H9 (cell line): ENCODE data around the gene CROCC2. TPM values are rescaled to one million over a fixed set of nuclear protein-coding genes. Genes with fewer than 3 reads are reported as not detected.

ENCODE experiments used
- DNase-seq: peaks from one replicate; pipeline ENCODE4 v3.0.0-alpha.2; 2017
- H2AFZ ChIP-seq: one replicate; pipeline ENCODE4 v1.6.1; 2013; ENCODE audit warnings: mild to moderate bottlenecking, low read length, control low read depth, moderate library complexity
- H2AK5ac ChIP-seq: 2 replicates; pipeline ENCODE4 v1.6.1; 2013; ENCODE audit warnings: low read length, control low read depth, mixed read lengths; ENCODE audit not compliant: insufficient read length
- H2BK120ac ChIP-seq: one replicate; pipeline ENCODE4 v1.6.1; 2013; ENCODE audit warnings: low read depth, mild to moderate bottlenecking, low read length, control low read depth, inconsistent platforms; ENCODE audit not compliant: poor library complexity, severe bottlenecking
- H2BK12ac ChIP-seq: 2 replicates; pipeline ENCODE4 v1.6.1; 2013; ENCODE audit warnings: low read length, control low read depth, mixed read lengths, low read depth; ENCODE audit not compliant: insufficient read length
- H2BK15ac ChIP-seq: 2 replicates; pipeline ENCODE4 v1.6.1; 2013; ENCODE audit warnings: low read depth, low read length, control low read depth
- H2BK20ac ChIP-seq: one replicate; pipeline ENCODE4 v1.6.1; 2013; ENCODE audit warnings: low read depth, mild to moderate bottlenecking, low read length, control low read depth, inconsistent platforms; ENCODE audit not compliant: poor library complexity, severe bottlenecking
- H2BK5ac ChIP-seq: 2 replicates; pipeline ENCODE4 v1.6.1; 2013; ENCODE audit warnings: low read length, control low read depth, mixed read lengths; ENCODE audit not compliant: insufficient read length
- H3K14ac ChIP-seq: 2 replicates; pipeline ENCODE4 v1.6.1; 2013; ENCODE audit warnings: low read length, control low read depth; ENCODE audit not compliant: insufficient read depth
- H3K18ac ChIP-seq: 2 replicates; pipeline ENCODE4 v1.6.1; 2013; ENCODE audit warnings: low read depth, mild to moderate bottlenecking, mixed read lengths, low read length, control low read depth; ENCODE audit not compliant: insufficient read length
- H3K23ac ChIP-seq: 2 replicates; pipeline ENCODE4 v1.6.1; 2013; ENCODE audit warnings: low read length, control low read depth, mixed read lengths, low read depth; ENCODE audit not compliant: insufficient read length
- H3K23me2 ChIP-seq: 2 replicates; pipeline ENCODE4 v1.6.1; 2013; ENCODE audit warnings: low read depth, mild to moderate bottlenecking, mixed read lengths, low read length, control low read depth; ENCODE audit not compliant: insufficient read length, poor library complexity, severe bottlenecking
- H3K27ac ChIP-seq: 2 replicates; pipeline ENCODE4 v1.5.1; 2013; ENCODE audit warnings: low read length, control low read depth, mixed read lengths, low read depth; ENCODE audit not compliant: insufficient read length
- H3K27me3 ChIP-seq: 2 replicates; pipeline ENCODE4 v1.6.1; 2013; ENCODE audit warnings: low read length, control low read depth, inconsistent platforms; ENCODE audit not compliant: insufficient read depth
- H3K4ac ChIP-seq: 2 replicates; pipeline ENCODE4 v1.6.1; 2013; ENCODE audit warnings: low read depth, mild to moderate bottlenecking, control low read depth, inconsistent platforms, low read length, moderate library complexity
- H3K4me1 ChIP-seq: 2 replicates; pipeline ENCODE4 v1.6.1; 2013; ENCODE audit warnings: low read length, control low read depth, inconsistent platforms; ENCODE audit not compliant: insufficient read depth
- H3K4me2 ChIP-seq: 2 replicates; pipeline ENCODE4 v1.6.1; 2013; ENCODE audit warnings: low read length, control low read depth, mixed read lengths; ENCODE audit not compliant: insufficient read length, insufficient read depth
- H3K56ac ChIP-seq: 2 replicates; pipeline ENCODE4 v1.6.1; 2013; ENCODE audit warnings: low read depth, mild to moderate bottlenecking, mixed read lengths, low read length, control low read depth; ENCODE audit not compliant: insufficient read length
- H3K79me1 ChIP-seq: 2 replicates; pipeline ENCODE4 v1.6.1; 2013; ENCODE audit warnings: low read depth, mild to moderate bottlenecking, moderate library complexity, low read length, control low read depth, inconsistent platforms; ENCODE audit not compliant: insufficient read depth, poor library complexity, severe bottlenecking
- H3K79me2 ChIP-seq: 2 replicates; pipeline ENCODE4 v1.6.1; 2013; ENCODE audit warnings: low read length, control low read depth, inconsistent platforms; ENCODE audit not compliant: insufficient read depth
- H3K9ac ChIP-seq: 2 replicates; pipeline ENCODE4 v1.6.1; 2013; ENCODE audit warnings: low read length, control low read depth, mixed read lengths; ENCODE audit not compliant: insufficient read length; ENCODE audit errors: extremely low read depth
- H3K9me3 ChIP-seq: one replicate; pipeline ENCODE4 v1.6.1; 2013; ENCODE audit warnings: low read depth, low read length, inconsistent platforms; ENCODE audit not compliant: control insufficient read depth
- H3T11ph ChIP-seq: one replicate; pipeline ENCODE4 v1.6.1; 2013; ENCODE audit warnings: mild to moderate bottlenecking, low read length, control low read depth, inconsistent platforms
- H4K20me1 ChIP-seq: one replicate; pipeline ENCODE4 v1.6.1; 2013; ENCODE audit not compliant: control insufficient read depth, insufficient read length, insufficient read depth
- H4K5ac ChIP-seq: 2 replicates; pipeline ENCODE4 v1.6.1; 2013; ENCODE audit warnings: low read depth, mild to moderate bottlenecking, mixed read lengths, low read length, control low read depth; ENCODE audit not compliant: insufficient read length
- H4K8ac ChIP-seq: replicated peaks from 2 replicates; pipeline ENCODE4 v1.6.1; 2013; ENCODE audit warnings: low read length, control low read depth, mixed read lengths, low read depth; ENCODE audit not compliant: insufficient read length
- H4K91ac ChIP-seq: 2 replicates; pipeline ENCODE4 v1.6.1; 2013; ENCODE audit warnings: low read depth, mild to moderate bottlenecking, moderate library complexity, mixed read lengths, low read length, control low read depth; ENCODE audit not compliant: insufficient read length
- H3K27ac Mint-ChIP-seq, 3 experiments: 2 replicates in 2 of 3; 3 replicates in 1 of 3; pipeline ENCODE4 v1.8.0; 2020 to 2021; ENCODE audit warnings: mixed read lengths in 3 of 3, mild to moderate bottlenecking in 1 of 3, moderate library complexity in 1 of 3
- H3K27me3 Mint-ChIP-seq: 2 replicates; pipeline ENCODE4 v1.8.0; 2021; ENCODE audit warnings: low read depth, mild to moderate bottlenecking, moderate library complexity, mixed read lengths
- H3K36me3 Mint-ChIP-seq, 3 experiments: 2 replicates in 2 of 3; 3 replicates in 1 of 3; pipeline ENCODE4 v1.8.0; 2020 to 2021; ENCODE audit warnings: low read depth in 3 of 3, mixed read lengths in 3 of 3; ENCODE audit not compliant: insufficient read depth in 1 of 3
- H3K4me1 Mint-ChIP-seq, 2 experiments: 2 replicates each; pipeline ENCODE4 v1.8.0; 2020; ENCODE audit warnings: mixed read lengths in 2 of 2
- H3K4me3 Mint-ChIP-seq, 2 experiments: 2 replicates in 1 of 2; 3 replicates in 1 of 2; pipeline ENCODE4 v1.8.0; 2020 to 2021; ENCODE audit warnings: mild to moderate bottlenecking in 2 of 2, mixed read lengths in 2 of 2, moderate library complexity in 1 of 2
- H3K9me3 Mint-ChIP-seq, 2 experiments: 2 replicates in 1 of 2; 3 replicates in 1 of 2; pipeline ENCODE4 v1.8.0; 2020; ENCODE audit warnings: mild to moderate bottlenecking in 2 of 2, mixed read lengths in 2 of 2, moderate library complexity in 1 of 2
- WGBS: extraction: QIAGEN DNeasy Blood & Tissue Kit; methylation state at CpG from one replicate; pipeline ENCODE4 v1.1.7; 2013; ENCODE audit warnings: missing lambda C conversion rate, low lambda C conversion rate, mixed read lengths; ENCODE audit not compliant: insufficient read length; ENCODE audit errors: extremely low coverage; 5-methylcytosine and 5-hydroxymethylcytosine counted together
- total RNA-seq: library from RNA; stranded (reverse); gene quantifications from 2 replicates; pipeline ENCODE4 v1.2.1, GENCODE V29; 2021
- TF ChIP-seq, protein P1 (sequence below): fragments of 200-600 bp; sonication (generic); conservative IDR thresholded peaks from 3 replicates; pipeline ENCODE4 v1.8.0; 2021; ENCODE audit warnings: antibody characterized with exemption, mild to moderate bottlenecking

CROCC2 gene
- total RNA-seq, 1 experiment from 2014 or later, result not detected

DNA sequence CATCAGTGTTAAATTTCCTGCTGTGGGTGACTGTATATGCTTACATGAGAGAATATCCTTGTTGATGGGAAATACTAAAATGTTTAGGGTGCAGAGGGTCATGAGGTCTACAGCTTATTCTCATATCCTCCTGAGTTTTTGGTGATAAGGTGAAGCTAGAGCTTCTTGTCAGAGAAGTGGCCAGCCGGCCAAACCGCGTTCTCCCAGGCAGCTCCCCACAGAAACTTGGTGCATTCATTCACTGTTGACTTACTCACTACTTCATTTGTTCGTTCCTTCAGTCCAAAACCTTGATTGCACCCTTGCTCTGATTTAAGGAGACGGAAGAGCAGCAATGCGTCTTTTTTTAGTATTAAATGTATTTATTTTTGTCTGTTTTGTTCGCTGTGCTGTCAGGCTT lies 101.0 kb downstream of the CROCC2 start:
- no peak overlapping the region for H2BK12ac ChIP-seq
- no CpG with 5 or more reads among the region's 7 CpGs for WGBS
- no peak overlapping the region for H3K14ac ChIP-seq
- H3K18ac ChIP-seq, result no peak overlapping the region
- no peak overlapping the region for H3T11ph ChIP-seq
- no peak overlapping the region for H2AK5ac ChIP-seq
- Mint-ChIP-seq H3K9me3 (peaks cover 31% of the 10 kb centered on the region in 2 experiments), H3K27ac (no peak overlapping the region), H3K27me3 (peaks cover 34% of the 10 kb centered on the region), H3K36me3 (peaks cover 9 to 22% (median 12%) of the 10 kb centered on the region in 3 experiments), H3K4me1 (peaks cover 17% of the 10 kb centered on the region in 2 experiments), H3K4me3 (no peak overlapping the region)
- no peaks in the 10 kb centered on the region for H3K27me3 ChIP-seq
- no peak overlapping the region for H2AFZ ChIP-seq
- H3K79me2 ChIP-seq, result no peaks in the 10 kb centered on the region
- H3K4me1 ChIP-seq, result no peaks in the 10 kb centered on the region; the same call in 1 of the 2 replicates
- H3K79me1 ChIP-seq, result no peaks in the 10 kb centered on the region
- no peak overlapping the region for H3K56ac ChIP-seq
- H3K27ac ChIP-seq, result no peak overlapping the region
- H3K9ac ChIP-seq, result no peak overlapping the region
- peaks cover 5% of the 10 kb centered on the region for H3K23me2 ChIP-seq
- no peak overlapping the region for H3K4me2 ChIP-seq
- TF ChIP-seq, protein P1, sequence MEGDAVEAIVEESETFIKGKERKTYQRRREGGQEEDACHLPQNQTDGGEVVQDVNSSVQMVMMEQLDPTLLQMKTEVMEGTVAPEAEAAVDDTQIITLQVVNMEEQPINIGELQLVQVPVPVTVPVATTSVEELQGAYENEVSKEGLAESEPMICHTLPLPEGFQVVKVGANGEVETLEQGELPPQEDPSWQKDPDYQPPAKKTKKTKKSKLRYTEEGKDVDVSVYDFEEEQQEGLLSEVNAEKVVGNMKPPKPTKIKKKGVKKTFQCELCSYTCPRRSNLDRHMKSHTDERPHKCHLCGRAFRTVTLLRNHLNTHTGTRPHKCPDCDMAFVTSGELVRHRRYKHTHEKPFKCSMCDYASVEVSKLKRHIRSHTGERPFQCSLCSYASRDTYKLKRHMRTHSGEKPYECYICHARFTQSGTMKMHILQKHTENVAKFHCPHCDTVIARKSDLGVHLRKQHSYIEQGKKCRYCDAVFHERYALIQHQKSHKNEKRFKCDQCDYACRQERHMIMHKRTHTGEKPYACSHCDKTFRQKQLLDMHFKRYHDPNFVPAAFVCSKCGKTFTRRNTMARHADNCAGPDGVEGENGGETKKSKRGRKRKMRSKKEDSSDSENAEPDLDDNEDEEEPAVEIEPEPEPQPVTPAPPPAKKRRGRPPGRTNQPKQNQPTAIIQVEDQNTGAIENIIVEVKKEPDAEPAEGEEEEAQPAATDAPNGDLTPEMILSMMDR, result no peak
- no peak overlapping the region for H3K4ac ChIP-seq
- H3K9me3 ChIP-seq, result no peaks in the 10 kb centered on the region
- H2BK5ac ChIP-seq, result no peak overlapping the region
- no peak overlapping the region for H2BK120ac ChIP-seq
- no peak overlapping the region for H3K23ac ChIP-seq
- no peak overlapping the region for H2BK15ac ChIP-seq
- H4K91ac ChIP-seq, result no peak overlapping the region
- DNase-seq, result no peak
- H4K8ac ChIP-seq, result no peak overlapping the region
- H2BK20ac ChIP-seq, result no peak overlapping the region
- no peaks in the 10 kb centered on the region for H4K20me1 ChIP-seq
- H4K5ac ChIP-seq, result no peak overlapping the region
